K562 (cell line): ENCODE measurements around the gene LPCAT2.

Experiments used
- BHLHE40 ChIP-seq: IDR thresholded peaks from 2 replicates; pipeline ENCODE4 v1.6.1; 2011; ENCODE audit warnings: low read length, improper control_type of control experiment
- ELF1 ChIP-seq: fragments of 200-800 bp; sonication (Bioruptor generic); IDR thresholded peaks from 2 replicates; pipeline ENCODE4 v1.6.1; 2016; ENCODE audit warnings: missing genetic modification characterization, missing compliant biosample characterization
- NFYB ChIP-seq: IDR thresholded peaks from 2 replicates; pipeline ENCODE4 v1.6.1; 2011; ENCODE audit warnings: mild to moderate bottlenecking, moderate library complexity; ENCODE audit not compliant: insufficient read length; ENCODE audit errors: extremely low read depth

DNA sequence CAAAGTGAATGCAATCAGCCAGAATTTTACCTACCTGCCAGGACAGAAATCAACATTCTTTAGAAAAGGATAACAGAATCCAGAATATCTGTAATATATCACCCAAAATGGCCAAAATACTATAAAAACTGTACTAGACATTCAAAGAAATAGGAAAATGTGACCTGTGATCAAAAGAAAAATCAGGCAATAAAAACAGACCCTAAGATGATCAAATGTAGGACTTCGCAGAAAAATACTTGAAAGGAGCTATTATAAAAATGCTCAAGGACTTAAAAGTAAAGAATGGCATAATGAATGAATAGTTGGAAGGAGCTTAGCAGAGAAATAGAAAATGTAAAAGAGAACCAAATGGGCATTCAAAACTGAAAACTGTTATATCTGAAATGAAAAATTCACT, 4.1 kb downstream of the LPCAT2 start:
- TF ChIP-seq ELF1 (tag) (no peak), NFYB (no peak), BHLHE40 (no peak)
